Measurements from ENCODE around the gene NDRG3.

DNA sequence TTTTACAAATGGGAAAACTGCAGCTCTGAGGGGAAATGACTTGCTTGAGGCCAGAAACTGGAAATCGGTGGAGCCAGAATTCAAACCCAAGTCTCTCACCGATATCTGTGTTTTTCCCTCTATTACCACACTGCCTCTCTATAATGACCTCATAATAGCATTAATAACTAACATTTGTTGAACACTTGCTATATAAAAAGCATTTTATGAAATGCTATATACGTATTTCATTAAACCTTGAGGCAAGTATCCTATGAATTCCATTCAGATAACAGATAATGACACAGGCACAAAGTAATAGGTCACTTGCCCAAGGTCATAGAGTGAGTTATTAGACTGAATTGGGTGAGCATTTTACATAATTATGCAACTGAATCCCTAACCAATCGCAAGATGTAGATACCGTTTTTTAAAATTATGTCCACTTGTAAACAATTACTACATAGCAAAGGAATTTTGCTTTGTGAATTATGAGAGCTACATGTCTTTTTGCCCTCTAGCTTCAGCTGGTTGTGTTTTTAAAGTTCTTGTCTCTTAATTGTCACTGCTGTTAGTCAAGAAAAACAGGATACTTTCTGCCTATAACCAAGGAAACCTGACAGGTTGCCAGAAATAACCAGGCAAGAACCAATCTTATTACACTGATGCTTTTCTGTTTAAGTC, 23.0 kb upstream of the NDRG3 start:
- TF ChIP-seq, protein P1, sequence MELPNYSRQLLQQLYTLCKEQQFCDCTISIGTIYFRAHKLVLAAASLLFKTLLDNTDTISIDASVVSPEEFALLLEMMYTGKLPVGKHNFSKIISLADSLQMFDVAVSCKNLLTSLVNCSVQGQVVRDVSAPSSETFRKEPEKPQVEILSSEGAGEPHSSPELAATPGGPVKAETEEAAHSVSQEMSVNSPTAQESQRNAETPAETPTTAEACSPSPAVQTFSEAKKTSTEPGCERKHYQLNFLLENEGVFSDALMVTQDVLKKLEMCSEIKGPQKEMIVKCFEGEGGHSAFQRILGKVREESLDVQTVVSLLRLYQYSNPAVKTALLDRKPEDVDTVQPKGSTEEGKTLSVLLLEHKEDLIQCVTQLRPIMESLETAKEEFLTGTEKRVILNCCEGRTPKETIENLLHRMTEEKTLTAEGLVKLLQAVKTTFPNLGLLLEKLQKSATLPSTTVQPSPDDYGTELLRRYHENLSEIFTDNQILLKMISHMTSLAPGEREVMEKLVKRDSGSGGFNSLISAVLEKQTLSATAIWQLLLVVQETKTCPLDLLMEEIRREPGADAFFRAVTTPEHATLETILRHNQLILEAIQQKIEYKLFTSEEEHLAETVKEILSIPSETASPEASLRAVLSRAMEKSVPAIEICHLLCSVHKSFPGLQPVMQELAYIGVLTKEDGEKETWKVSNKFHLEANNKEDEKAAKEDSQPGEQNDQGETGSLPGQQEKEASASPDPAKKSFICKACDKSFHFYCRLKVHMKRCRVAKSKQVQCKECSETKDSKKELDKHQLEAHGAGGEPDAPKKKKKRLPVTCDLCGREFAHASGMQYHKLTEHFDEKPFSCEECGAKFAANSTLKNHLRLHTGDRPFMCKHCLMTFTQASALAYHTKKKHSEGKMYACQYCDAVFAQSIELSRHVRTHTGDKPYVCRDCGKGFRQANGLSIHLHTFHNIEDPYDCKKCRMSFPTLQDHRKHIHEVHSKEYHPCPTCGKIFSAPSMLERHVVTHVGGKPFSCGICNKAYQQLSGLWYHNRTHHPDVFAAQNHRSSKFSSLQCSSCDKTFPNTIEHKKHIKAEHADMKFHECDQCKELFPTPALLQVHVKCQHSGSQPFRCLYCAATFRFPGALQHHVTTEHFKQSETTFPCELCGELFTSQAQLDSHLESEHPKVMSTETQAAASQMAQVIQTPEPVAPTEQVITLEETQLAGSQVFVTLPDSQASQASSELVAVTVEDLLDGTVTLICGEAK (IDR thresholded peaks at IDR 0.05; ENCODE audit: borderline replicate concordance), result no peak
- TF ChIP-seq EZH2 (IDR thresholded peaks at IDR 0.05; ENCODE audit: borderline replicate concordance, control insufficient read depth, low read depth, low read length) (no peak), POLR2A (IDR thresholded peaks at IDR 0.05; ENCODE audit: low read depth, low read length) (no peak), CHD2 (IDR thresholded peaks at IDR 0.05; ENCODE audit: borderline replicate concordance, low read depth, low read length) (no peak)
- TF ChIP-seq, protein P2, sequence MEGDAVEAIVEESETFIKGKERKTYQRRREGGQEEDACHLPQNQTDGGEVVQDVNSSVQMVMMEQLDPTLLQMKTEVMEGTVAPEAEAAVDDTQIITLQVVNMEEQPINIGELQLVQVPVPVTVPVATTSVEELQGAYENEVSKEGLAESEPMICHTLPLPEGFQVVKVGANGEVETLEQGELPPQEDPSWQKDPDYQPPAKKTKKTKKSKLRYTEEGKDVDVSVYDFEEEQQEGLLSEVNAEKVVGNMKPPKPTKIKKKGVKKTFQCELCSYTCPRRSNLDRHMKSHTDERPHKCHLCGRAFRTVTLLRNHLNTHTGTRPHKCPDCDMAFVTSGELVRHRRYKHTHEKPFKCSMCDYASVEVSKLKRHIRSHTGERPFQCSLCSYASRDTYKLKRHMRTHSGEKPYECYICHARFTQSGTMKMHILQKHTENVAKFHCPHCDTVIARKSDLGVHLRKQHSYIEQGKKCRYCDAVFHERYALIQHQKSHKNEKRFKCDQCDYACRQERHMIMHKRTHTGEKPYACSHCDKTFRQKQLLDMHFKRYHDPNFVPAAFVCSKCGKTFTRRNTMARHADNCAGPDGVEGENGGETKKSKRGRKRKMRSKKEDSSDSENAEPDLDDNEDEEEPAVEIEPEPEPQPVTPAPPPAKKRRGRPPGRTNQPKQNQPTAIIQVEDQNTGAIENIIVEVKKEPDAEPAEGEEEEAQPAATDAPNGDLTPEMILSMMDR (IDR thresholded peaks at IDR 0.05 in 2 of 3, conservative IDR thresholded peaks at IDR 0.05 in 1 of 3; ENCODE audit: control insufficient read depth in 2 of 3, extremely low read depth in 1 of 3, insufficient read depth in 1 of 3, low read depth in 3 of 3, low read length in 3 of 3), result no peak
- TF ChIP-seq, protein P3, sequence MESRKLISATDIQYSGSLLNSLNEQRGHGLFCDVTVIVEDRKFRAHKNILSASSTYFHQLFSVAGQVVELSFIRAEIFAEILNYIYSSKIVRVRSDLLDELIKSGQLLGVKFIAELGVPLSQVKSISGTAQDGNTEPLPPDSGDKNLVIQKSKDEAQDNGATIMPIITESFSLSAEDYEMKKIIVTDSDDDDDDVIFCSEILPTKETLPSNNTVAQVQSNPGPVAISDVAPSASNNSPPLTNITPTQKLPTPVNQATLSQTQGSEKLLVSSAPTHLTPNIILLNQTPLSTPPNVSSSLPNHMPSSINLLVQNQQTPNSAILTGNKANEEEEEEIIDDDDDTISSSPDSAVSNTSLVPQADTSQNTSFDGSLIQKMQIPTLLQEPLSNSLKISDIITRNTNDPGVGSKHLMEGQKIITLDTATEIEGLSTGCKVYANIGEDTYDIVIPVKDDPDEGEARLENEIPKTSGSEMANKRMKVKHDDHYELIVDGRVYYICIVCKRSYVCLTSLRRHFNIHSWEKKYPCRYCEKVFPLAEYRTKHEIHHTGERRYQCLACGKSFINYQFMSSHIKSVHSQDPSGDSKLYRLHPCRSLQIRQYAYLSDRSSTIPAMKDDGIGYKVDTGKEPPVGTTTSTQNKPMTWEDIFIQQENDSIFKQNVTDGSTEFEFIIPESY (IDR thresholded peaks at IDR 0.05), result no peak
- TF ChIP-seq, protein P4, sequence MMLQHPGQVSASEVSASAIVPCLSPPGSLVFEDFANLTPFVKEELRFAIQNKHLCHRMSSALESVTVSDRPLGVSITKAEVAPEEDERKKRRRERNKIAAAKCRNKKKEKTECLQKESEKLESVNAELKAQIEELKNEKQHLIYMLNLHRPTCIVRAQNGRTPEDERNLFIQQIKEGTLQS (IDR thresholded peaks at IDR 0.05; ENCODE audit: borderline replicate concordance, extremely low read depth, low read depth, low read length), result no peak
- TF ChIP-seq, protein P5, sequence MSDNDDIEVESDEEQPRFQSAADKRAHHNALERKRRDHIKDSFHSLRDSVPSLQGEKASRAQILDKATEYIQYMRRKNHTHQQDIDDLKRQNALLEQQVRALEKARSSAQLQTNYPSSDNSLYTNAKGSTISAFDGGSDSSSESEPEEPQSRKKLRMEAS (IDR thresholded peaks at IDR 0.05; ENCODE audit: low read depth, low read length), result no peak
